Panc1 (cell line): ENCODE results near the gene LHFPL3. TPM values are rescaled to one million over a fixed set of nuclear protein-coding genes. Genes with fewer than 3 reads are reported as not detected.

Experiments
- ATAC-seq: fragments of 200-7000 bp; cut with Tn5 transposase; 2 replicates; pipeline ENCODE4 v1.9.1; 2020; ENCODE audit warnings: mild to moderate bottlenecking, moderate library complexity
- BruUV-seq: library from RNA; stranded (reverse); fragments of 400-500 nt; replicated peaks from 2 replicates; lab custom pipeline; 2021; lab: Mats Ljungman, UMichigan
- CTCF ChIA-PET: fragments of 300-600 bp; sonication (Branson Sonifier 250); formaldehyde crosslinking; loops from one replicate; lab custom pipeline; 2022; ENCODE audit warnings: antibody characterized with exemption; lab: Charles Lee
- POLR2A ChIA-PET: fragments of 300-600 bp; sonication (Branson Sonifier 250); formaldehyde crosslinking; loops from one replicate; lab custom pipeline; 2022; ENCODE audit warnings: antibody characterized with exemption; lab: Charles Lee
- DNase-seq: peaks from one replicate; pipeline ENCODE4 v3.0.0-alpha.2; 2010; ENCODE audit warnings: low read depth, low spot score
- H3K27ac ChIP-seq: 2 replicates; pipeline ENCODE4 v1.5.1; 2011; ENCODE audit warnings: mild to moderate bottlenecking, low read length, inconsistent platforms
- H3K27me3 ChIP-seq: fragments of 200-500 bp; sonication (Bioruptor generic); 2 replicates; pipeline ENCODE4 v1.6.0; 2014; ENCODE audit warnings: low read length, inconsistent platforms; ENCODE audit not compliant: control insufficient read depth, insufficient read depth
- H3K36me3 ChIP-seq: fragments of 200-500 bp; sonication (Bioruptor generic); 2 replicates; pipeline ENCODE4 v1.5.1; 2014; ENCODE audit warnings: inconsistent platforms, mild to moderate bottlenecking, low read length, moderate library complexity; ENCODE audit not compliant: control insufficient read depth, insufficient read depth
- H3K4me1 ChIP-seq: 2 replicates; pipeline ENCODE4 v1.5.1; 2011; ENCODE audit warnings: inconsistent platforms, mild to moderate bottlenecking, low read length, moderate library complexity; ENCODE audit not compliant: control insufficient read depth, insufficient read depth
- H3K4me3 ChIP-seq, 2 experiments: 2 replicates each; pipeline ENCODE4 v1.5.1; 2011 to 2012; ENCODE audit warnings: low read depth in 2 of 2, low read length in 2 of 2, mild to moderate bottlenecking in 2 of 2, inconsistent platforms in 1 of 2, moderate library complexity in 1 of 2
- H3K9me3 ChIP-seq: fragments of 200-500 bp; sonication (Bioruptor generic); 2 replicates; pipeline ENCODE4 v1.5.1; 2014; ENCODE audit warnings: low read depth, mild to moderate bottlenecking, inconsistent platforms, low read length, moderate library complexity; ENCODE audit not compliant: control insufficient read depth, insufficient read depth
- POLR2AphosphoS5 ChIP-seq: IDR thresholded peaks from 2 replicates; pipeline ENCODE4 v1.6.1; 2012; ENCODE audit warnings: mild to moderate bottlenecking, low read depth, low read length, moderate library complexity
- SIN3A ChIP-seq: IDR thresholded peaks from 2 replicates; pipeline ENCODE4 v1.6.1; 2012; ENCODE audit warnings: low read depth, mild to moderate bottlenecking, low read length, moderate library complexity, borderline replicate concordance; ENCODE audit not compliant: insufficient read depth
- TCF7L2 ChIP-seq: IDR thresholded peaks from 2 replicates; pipeline ENCODE4 v1.6.1; 2011; ENCODE audit warnings: mild to moderate bottlenecking, low read depth, low read length, inconsistent platforms
- in situ Hi-C: cut with HindIII; loops from 2 replicates; pipeline ENCODE4 v1.10.0; 2016; ENCODE audit warnings: low sequenced_read_pairs, low pct_unique_long_range_greater_than_20kb
- intact Hi-C: fragments of 100-400 bp; cut with micrococcal nuclease; formaldehyde crosslinking; loops from one replicate; pipeline ENCODE4 v1.10.0; 2022; ENCODE audit not compliant: unreplicated experiment
- total RNA-seq: library from RNA; stranded (reverse); gene quantifications from one replicate; pipeline ENCODE4 v1.2.1, GENCODE V29; 2021; ENCODE audit not compliant: unreplicated experiment
- TF ChIP-seq, protein P1 (sequence below), 2 experiments: IDR thresholded peaks; 2 replicates each; pipeline ENCODE4 v1.6.1; 2011 to 2012; ENCODE audit warnings: low read depth in 2 of 2, control low read depth in 1 of 2, low read length in 1 of 2, mild to moderate bottlenecking in 1 of 2, moderate library complexity in 1 of 2; ENCODE audit not compliant: insufficient read depth in 1 of 2
- TF ChIP-seq, protein P2 (sequence below): fragments of 450-650 bp; IDR thresholded peaks from 2 replicates; pipeline ENCODE4 v1.5.1; 2017; ENCODE audit warnings: mild to moderate bottlenecking

Gene LHFPL3
- total RNA-seq, 1 experiment from 2014 or later, result not detected

DNA sequence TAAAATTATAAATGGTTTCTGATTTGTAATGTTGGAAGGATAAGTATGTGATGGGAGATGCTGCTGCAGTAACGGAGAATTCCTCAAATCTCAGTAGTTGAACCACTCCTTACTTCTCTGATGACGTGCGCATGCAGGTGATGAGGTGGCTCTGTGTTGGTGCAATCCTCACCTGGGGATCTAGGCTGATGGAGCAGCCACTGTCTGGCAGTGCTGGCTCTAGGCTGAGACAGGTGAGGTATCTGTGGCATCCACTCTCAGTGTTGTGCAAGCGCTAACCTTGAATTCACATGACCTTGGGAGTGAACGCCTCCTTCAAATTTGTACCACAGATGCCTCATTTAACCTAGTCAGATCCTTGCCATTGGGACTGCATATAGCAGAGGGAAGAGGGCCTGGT lies 35.0 kb downstream of the LHFPL3 start:
- Histone ChIP-seq H3K36me3 (no peaks in the 10 kb centered on the region), H3K27ac (no peak overlapping the region), H3K27me3 (no peaks in the 10 kb centered on the region; the same call in 1 of the 2 replicates), H3K9me3 (no peaks in the 10 kb centered on the region), H3K4me3 (no peak overlapping the region), H3K4me1 (no peaks in the 10 kb centered on the region)
- POLR2A ChIA-PET, result no interaction called here
- no peak for DNase-seq
- intact Hi-C loops (no loop called here), in situ Hi-C loops (no loop called here)
- CTCF ChIA-PET, result no interaction called here
- BruUV-seq, result no TSS peak
- TF ChIP-seq TCF7L2 (no peak), POLR2AphosphoS5 (no peak), SIN3A (no peak)
- TF ChIP-seq, protein P1, sequence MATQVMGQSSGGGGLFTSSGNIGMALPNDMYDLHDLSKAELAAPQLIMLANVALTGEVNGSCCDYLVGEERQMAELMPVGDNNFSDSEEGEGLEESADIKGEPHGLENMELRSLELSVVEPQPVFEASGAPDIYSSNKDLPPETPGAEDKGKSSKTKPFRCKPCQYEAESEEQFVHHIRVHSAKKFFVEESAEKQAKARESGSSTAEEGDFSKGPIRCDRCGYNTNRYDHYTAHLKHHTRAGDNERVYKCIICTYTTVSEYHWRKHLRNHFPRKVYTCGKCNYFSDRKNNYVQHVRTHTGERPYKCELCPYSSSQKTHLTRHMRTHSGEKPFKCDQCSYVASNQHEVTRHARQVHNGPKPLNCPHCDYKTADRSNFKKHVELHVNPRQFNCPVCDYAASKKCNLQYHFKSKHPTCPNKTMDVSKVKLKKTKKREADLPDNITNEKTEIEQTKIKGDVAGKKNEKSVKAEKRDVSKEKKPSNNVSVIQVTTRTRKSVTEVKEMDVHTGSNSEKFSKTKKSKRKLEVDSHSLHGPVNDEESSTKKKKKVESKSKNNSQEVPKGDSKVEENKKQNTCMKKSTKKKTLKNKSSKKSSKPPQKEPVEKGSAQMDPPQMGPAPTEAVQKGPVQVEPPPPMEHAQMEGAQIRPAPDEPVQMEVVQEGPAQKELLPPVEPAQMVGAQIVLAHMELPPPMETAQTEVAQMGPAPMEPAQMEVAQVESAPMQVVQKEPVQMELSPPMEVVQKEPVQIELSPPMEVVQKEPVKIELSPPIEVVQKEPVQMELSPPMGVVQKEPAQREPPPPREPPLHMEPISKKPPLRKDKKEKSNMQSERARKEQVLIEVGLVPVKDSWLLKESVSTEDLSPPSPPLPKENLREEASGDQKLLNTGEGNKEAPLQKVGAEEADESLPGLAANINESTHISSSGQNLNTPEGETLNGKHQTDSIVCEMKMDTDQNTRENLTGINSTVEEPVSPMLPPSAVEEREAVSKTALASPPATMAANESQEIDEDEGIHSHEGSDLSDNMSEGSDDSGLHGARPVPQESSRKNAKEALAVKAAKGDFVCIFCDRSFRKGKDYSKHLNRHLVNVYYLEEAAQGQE (IDR thresholded peaks at IDR 0.05; ENCODE audit: insufficient read depth in 1 of 2, low read depth in 2 of 2, low read length in 1 of 2), result no peak
- TF ChIP-seq, protein P2, sequence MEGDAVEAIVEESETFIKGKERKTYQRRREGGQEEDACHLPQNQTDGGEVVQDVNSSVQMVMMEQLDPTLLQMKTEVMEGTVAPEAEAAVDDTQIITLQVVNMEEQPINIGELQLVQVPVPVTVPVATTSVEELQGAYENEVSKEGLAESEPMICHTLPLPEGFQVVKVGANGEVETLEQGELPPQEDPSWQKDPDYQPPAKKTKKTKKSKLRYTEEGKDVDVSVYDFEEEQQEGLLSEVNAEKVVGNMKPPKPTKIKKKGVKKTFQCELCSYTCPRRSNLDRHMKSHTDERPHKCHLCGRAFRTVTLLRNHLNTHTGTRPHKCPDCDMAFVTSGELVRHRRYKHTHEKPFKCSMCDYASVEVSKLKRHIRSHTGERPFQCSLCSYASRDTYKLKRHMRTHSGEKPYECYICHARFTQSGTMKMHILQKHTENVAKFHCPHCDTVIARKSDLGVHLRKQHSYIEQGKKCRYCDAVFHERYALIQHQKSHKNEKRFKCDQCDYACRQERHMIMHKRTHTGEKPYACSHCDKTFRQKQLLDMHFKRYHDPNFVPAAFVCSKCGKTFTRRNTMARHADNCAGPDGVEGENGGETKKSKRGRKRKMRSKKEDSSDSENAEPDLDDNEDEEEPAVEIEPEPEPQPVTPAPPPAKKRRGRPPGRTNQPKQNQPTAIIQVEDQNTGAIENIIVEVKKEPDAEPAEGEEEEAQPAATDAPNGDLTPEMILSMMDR, result no peak
- no peak for ATAC-seq

DNA sequence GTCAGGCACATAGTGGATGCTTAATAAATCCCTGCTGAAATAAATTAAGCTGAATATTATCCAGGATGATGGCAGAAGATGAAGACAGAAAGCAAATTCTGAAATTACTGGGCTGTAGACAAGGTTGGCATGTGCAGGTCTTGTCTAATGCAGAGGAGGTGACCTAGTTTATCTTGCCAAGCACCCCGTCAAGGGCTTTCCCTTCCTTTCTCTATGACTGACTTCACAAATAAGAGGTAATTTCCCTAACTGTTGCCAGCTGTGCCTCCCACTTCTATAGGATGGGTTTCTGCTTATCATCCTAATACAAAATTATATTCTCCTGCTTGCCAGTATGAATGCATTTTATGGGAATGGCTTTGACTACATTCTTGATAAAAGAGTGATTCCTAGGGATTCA lies 38.0 kb downstream of the LHFPL3 start:
- Histone ChIP-seq H3K4me3 (no peak overlapping the region), H3K36me3 (no peaks in the 10 kb centered on the region), H3K4me1 (no peaks in the 10 kb centered on the region), H3K27ac (no peak overlapping the region), H3K9me3 (no peaks in the 10 kb centered on the region), H3K27me3 (no peaks in the 10 kb centered on the region)
- ChIA-PET CTCF (no interaction called here), POLR2A (no interaction called here)
- no peak for DNase-seq
- ATAC-seq, result no peak
- no TSS peak for BruUV-seq
- TF ChIP-seq TCF7L2 (no peak), SIN3A (no peak), POLR2AphosphoS5 (no peak)
- TF ChIP-seq, protein P1 (IDR thresholded peaks at IDR 0.05; ENCODE audit: insufficient read depth in 1 of 2, low read depth in 2 of 2, low read length in 1 of 2), result no peak
- TF ChIP-seq, protein P2, result no peak
- intact Hi-C loops (no loop called here), in situ Hi-C loops (no loop called here)
